ENCODE results near the gene CUX1.
"Not testable (repeated sequence)": the region's sequence is repeated elsewhere in the genome, so short reads cannot be mapped to it uniquely, and the experiment has no call there.

The CUX1 gene

GRCh38 chr7:102117743-102118142, 300.3 kb downstream of the CUX1 start:
- DNase-seq: no peak

GRCh38 chr7:102119213-102119651, 301.8 kb downstream of the CUX1 start:
- no peak for DNase-seq

DNA sequence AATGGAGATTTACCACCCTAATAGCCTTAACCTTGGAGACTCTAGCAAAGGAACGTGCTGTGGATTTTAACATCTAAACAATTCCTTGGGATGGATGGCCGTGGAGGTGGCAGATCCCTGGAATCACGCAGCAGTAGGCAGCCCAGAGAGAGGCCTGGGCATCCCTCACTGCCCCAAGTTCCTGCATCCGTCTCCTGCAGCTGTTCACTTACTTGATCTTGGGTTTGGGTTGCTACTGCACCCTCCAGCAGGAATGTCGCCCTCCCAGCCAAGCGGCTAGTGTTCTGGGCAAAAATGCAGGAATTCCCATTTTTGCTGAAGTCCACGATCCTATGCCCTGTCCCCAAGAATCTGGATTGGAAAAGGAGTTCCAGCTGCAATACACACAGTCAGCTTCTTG, 302.5 kb downstream of the CUX1 start:
- no peak for DNase-seq

DNA sequence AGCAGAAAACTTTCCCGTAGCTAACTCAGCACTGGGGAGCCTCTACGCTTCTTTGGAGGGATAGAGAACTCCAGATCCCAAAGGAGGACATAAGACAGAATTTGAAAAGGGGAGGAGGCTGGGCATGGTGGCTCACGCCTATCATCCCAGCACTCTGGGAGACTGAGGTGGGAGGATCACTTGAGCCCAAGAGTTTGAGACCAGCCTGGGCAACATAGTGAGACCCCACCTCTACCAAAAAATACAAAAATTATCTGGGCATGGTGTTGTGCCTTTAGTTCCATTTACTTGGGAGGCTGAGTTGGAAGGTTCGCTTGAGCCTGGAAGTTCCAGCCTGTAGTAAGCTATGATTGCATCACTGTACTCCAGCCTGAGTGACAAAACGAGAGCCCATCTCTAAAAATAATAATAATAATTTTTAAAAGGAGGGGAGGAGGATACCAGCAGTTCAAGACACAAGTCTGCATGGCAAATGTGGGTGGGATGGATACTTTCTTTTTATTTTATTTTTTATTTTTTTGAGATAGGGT, 303.3 kb downstream of the CUX1 start:
- no peak for DNase-seq

GRCh38 chr7:102122026-102122425, 304.6 kb downstream of the CUX1 start:
- no peak for DNase-seq

DNA sequence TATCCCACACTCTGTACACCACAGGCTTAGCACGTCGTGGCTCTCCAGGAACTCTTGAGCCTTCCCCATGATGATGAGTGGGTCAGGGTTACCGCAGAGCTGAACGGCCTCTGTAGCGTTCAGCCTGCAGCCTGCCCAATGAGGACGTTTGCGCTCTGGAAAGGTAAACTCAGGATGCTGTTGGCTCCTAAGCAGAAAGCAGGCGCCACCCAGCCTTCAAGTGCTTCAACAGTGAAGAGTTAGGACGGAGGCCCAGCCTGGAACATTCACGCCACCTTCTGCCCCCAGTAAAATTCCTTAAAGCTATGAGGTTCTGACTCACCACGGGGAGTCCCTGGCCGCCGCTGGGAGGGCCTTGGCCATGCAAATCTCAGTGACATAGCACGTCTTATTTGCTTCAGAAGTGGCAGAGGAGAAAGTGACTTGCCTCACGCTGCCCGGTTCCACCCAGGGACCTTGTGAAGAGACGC, 307.7 kb downstream of the CUX1 start:
- no peak for DNase-seq

GRCh38 chr7:102128303-102128702, 310.9 kb downstream of the CUX1 start:
- no peak for DNase-seq

- no peak for DNase-seq
Observed at GRCh38 chr7:102129636-102130370, 312.4 kb downstream of the CUX1 start.

DNA sequence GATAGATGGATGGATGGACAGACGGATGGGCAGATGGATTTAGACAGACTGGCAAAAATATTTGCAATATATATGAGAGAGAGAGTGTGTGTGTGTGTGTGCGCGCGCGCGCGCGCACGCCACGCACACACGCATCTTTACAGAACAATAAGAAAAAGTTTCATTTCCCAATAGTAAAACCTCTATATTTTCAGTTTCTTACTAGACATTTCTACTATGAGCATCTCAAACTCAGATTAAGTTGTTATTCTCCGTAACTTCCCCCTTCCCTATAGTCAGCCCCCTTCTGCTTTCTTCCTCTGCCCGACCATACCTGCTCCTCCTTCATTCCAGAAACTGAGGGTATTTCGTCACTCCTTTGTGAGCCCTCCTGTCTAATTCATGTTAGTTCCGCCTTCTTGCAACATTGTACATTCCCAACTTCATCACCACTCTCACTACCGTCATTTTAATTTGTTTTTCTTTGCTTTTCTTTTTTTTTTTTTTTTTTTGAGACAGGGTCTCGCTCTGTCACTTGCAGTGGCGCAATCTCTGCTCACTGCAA, 314.9 kb downstream of the CUX1 start:
- DNase-seq: no peak

DNA sequence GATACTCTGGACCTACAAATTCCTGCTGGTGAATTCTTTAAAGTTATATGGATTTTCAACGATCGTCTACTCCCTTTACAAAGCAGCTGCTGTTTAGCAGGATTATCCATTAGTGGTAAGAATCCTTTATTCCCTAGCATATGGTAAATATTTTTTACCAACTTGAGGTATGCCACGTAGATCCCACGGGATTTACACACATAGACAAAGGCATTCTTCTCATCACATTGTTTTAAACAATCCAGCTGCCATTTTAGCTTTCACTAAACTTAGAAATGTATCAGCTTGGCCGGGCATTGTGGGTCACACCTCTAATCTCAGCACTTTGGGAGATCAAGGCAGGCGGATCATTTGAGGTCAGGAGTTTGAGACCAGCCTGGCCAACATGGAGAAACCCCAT, 321.2 kb downstream of the CUX1 start:
- no peak for DNase-seq

DNA sequence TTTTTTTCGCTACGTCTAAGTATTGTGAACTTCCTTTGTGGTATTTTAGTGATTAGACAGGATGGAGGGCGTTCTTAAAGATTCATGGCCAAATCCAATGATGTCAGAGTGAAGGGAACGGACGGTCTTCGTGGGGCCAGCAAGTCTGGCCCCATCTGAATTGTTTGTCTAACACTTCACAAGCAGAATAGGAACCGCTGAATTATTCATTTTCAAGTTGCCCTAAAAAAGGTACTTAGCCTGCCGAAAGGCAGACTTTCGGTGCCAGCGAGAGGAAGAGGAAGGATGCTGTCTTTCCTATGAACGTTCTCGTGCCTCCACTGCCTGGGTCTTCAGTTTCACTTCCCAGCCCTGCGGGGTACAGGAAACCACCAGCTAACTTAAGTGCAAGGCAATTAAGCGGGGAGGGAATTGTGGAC, 323.5 kb downstream of the CUX1 start:
- DNase-seq: no peak

GRCh38 chr7:102142433-102142832, 325.0 kb downstream of the CUX1 start:
- not testable (repeated sequence) for DNase-seq

- no peak for DNase-seq
Observed at GRCh38 chr7:102146122-102146521, 328.7 kb downstream of the CUX1 start.

DNA sequence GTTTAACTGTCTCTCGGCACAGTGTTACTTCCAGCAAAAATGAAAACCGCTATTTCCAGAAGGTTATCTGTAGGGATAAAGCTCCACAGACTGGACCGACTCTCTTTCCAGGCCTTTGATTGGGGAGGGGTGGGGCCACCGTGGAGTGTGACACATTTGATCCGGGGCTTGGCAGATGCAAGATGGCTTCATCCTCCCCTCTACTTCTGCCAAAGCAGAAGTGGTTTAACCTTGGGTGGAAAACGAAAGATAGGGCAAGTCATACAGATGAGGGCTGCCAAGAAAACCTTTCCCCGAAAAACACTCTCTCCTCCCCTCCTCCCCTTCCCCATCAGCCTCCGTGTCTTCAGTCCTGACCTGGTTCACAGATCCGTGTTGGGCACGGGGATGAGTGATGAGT, 329.6 kb downstream of the CUX1 start:
- DNase-seq: no peak

DNA sequence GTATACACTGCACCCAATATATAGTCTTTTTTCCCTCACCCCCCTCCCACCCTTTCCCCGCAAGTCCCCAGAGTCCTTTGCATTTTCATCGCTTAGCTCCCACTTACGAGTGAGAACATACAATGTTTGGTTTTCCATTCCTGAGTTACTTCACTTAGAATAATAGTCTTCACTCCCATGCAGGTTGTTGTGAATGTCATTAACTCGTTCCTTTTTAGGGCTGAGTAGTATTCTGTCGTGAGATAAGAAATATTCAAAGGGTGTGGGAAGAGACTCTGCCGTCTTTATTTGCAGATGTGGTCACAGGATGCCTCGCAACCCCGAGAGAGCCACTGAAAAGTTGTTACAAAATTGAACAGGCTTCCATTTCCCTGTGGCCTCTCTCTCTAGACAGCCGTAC, 331.4 kb downstream of the CUX1 start:
- no peak for DNase-seq

- DNase-seq: no peak
Observed at GRCh38 chr7:102149416-102149815, 332.0 kb downstream of the CUX1 start.

DNA sequence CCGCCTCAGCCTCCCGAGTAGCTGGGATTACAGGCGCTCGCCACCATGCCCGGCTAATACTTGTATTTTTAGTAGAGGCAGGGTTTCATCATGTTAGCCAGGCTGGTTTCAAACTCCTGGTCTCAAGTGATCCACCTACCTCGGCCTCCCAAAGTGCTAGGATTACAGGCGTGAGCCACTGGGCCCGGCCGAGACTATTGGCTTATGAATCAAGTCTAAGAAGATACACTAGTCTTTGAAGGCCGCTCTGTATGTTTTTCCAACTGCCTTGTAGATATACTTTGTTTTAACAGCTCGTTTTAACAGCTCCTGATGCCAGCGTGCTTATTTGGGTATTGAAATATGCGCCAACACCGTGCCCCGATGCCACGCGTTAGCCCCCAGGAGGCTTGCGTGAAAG, 332.8 kb downstream of the CUX1 start:
- no peak for DNase-seq

GRCh38 chr7:102152672-102153598, 335.5 kb downstream of the CUX1 start:
- no peak for DNase-seq

GRCh38 chr7:102153599-102153946, 336.1 kb downstream of the CUX1 start:
- DNase-seq: no peak

DNA sequence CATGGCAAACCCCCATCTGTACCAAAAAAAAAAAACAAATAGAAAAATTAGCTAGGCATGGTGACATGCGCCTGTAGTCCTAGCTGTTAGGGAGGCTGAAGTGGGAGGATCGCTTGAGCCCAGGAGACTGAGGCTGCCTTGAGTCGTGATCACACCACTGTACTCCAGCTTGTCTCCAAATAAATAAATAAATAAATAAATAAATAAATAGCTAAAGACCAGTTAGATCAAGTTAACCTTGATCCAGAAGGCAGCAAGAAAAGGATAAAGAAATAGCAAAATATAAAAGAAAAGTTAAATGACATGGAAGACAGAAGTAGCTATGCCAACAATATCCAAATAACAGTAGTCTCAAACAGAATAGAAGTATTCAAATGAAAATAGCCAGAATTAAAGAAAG, 337.0 kb downstream of the CUX1 start:
- no peak for DNase-seq

GRCh38 chr7:102155821-102156441, 338.5 kb downstream of the CUX1 start:
- no peak for DNase-seq

- DNase-seq: no peak
Observed at GRCh38 chr7:102156867-102157266, 339.4 kb downstream of the CUX1 start.

- no peak for DNase-seq
Observed at GRCh38 chr7:102165136-102165535, 347.7 kb downstream of the CUX1 start.

Data from T-helper 9 cell (primary cell).